ENCODE results near the gene CSNK1E. TPM values are rescaled to one million over a fixed set of nuclear protein-coding genes. Genes with fewer than 3 reads are reported as not detected.

CSNK1E gene
- total RNA-seq, 4 donors from 2014 or later = 67.9 to 102 (median 91.7) TPM

GRCh38 chr22:38262051-38262795, 55.0 kb downstream of the CSNK1E start:
- no peak for TF ChIP-seq EP300 (IDR thresholded peaks at IDR 0.05)
- TF ChIP-seq POLR2AphosphoS5 (IDR thresholded peaks at IDR 0.05) = peak in 1 of 2 donors; percentile 32
- peak; percentile 44 to 61 (median 51) for TF ChIP-seq CTCF (IDR thresholded peaks at IDR 0.05)
- H3K36me3 ChIP-seq = peaks cover 0 to 20% (median 3%) of the 10 kb centered on the region in 4 donors
- H3K27me3 ChIP-seq = no peaks in the 10 kb centered on the region
- 75% methylated on average over 19 of the region's 20 CpGs for WGBS
- intact Hi-C loops (cut with DNase I) = loop anchor here (10.0 kb wide), 1 partner anchor 93 kb away; no protein-coding TSS in a partner anchor
- H3K4me1 ChIP-seq = peaks cover 87 to 99% (median 91%) of the 10 kb centered on the region in 4 donors
- H3K4me3 ChIP-seq = no peak overlapping the region
- H3K27ac ChIP-seq (replicated peaks in 1 of 4) = peak overlapping the region; percentile 83 to 91 (median 88)
- no peak for DNase-seq (ENCODE audit: extremely low spot score)
- no peaks in the 10 kb centered on the region for H3K9me3 ChIP-seq

GRCh38 chr22:38260761-38261681, 56.2 kb downstream of the CSNK1E start:
- Histone ChIP-seq H3K36me3 (peaks cover 0 to 20% (median 3%) of the 10 kb centered on the region in 4 donors), H3K4me1 (peaks cover 87 to 99% (median 91%) of the 10 kb centered on the region in 4 donors), H3K27me3 (no peaks in the 10 kb centered on the region), H3K27ac (replicated peaks in 1 of 4) (peak overlapping the region; percentile 83 to 91 (median 88)), H3K9me3 (no peaks in the 10 kb centered on the region), H3K4me3 (peak overlapping the region in 3 of 4 donors; percentile 18 to 30 (median 24))
- WGBS = 46% methylated on average over 13 of the region's 15 CpGs
- intact Hi-C loops (cut with DNase I) = loop anchor here (10.0 kb wide), 1 partner anchor 94 kb away; no protein-coding TSS in a partner anchor
- TF ChIP-seq EP300 (IDR thresholded peaks at IDR 0.05) (no peak), POLR2A (IDR thresholded peaks at IDR 0.05; ENCODE audit: low read depth) (no peak), CTCF (IDR thresholded peaks at IDR 0.05) (peak in 1 of 3 experiments; percentile 7)
- no peak for DNase-seq (ENCODE audit: extremely low spot score)

GRCh38 chr22:38259370-38259769, 57.9 kb downstream of the CSNK1E start:
- no peak for DNase-seq (ENCODE audit: extremely low spot score)
- Histone ChIP-seq H3K9me3 (no peaks in the 10 kb centered on the region), H3K4me3 (no peak overlapping the region), H3K27me3 (no peaks in the 10 kb centered on the region), H3K4me1 (peaks cover 74 to 84% (median 81%) of the 10 kb centered on the region in 4 donors), H3K36me3 (peaks cover 0 to 16% (median 3%) of the 10 kb centered on the region in 4 donors), H3K27ac (replicated peaks in 1 of 4) (peak overlapping the region; percentile 83 to 91 (median 88))
- 81% methylated on average over 8 of the region's 8 CpGs for WGBS
- intact Hi-C loops (cut with DNase I) = no loop called here
- TF ChIP-seq POLR2A (IDR thresholded peaks at IDR 0.05; ENCODE audit: low read depth) (no peak), EP300 (IDR thresholded peaks at IDR 0.05) (no peak), CTCF (IDR thresholded peaks at IDR 0.05) (no peak), POLR2AphosphoS5 (IDR thresholded peaks at IDR 0.05) (no peak)

- H3K27ac ChIP-seq (replicated peaks in 1 of 4) = peak overlapping the region; percentile 83 to 91 (median 88)
- no peaks in the 10 kb centered on the region for H3K9me3 ChIP-seq
- peak in 1 of 2 donors; percentile 45 for TF ChIP-seq POLR2AphosphoS5 (IDR thresholded peaks at IDR 0.05)
- no peak for TF ChIP-seq CTCF (IDR thresholded peaks at IDR 0.05)
- H3K27me3 ChIP-seq = no peaks in the 10 kb centered on the region
- DNase-seq (ENCODE audit: extremely low spot score) = no peak
- intact Hi-C loops (cut with DNase I) = no loop called here
- peaks cover 0 to 12% (median under 1%) of the 10 kb centered on the region in 4 donors for H3K36me3 ChIP-seq
- peaks cover 72 to 85% (median 77%) of the 10 kb centered on the region in 4 donors for H3K4me1 ChIP-seq
- H3K4me3 ChIP-seq = no peak overlapping the region
- WGBS = 35% methylated on average over 8 of the region's 8 CpGs
These were observed 58.3 kb downstream of the CSNK1E start for GRCh38 chr22:38258895-38259294.

All from esophagus muscularis mucosa (tissue), 4 donors.